SK-N-MC (cell line): Measurements from ENCODE around the gene HPSE.

Experiments used
- EZH2 ChIP-seq: fragments of 200-600 bp; sonication (generic); IDR thresholded peaks from one replicate; pipeline ENCODE4 v1.6.1; 2017; ENCODE audit warnings: antibody characterized with exemption
- FOXP2 ChIP-seq: optimal IDR thresholded peaks from 2 replicates; pipeline ENCODE3; 2011; ENCODE audit warnings: mild to moderate bottlenecking, moderate library complexity; ENCODE audit not compliant: insufficient read depth; ENCODE audit errors: extremely low read length, control extremely low read depth
- POLR2AphosphoS5 ChIP-seq: IDR thresholded peaks from 2 replicates; pipeline ENCODE4 v1.6.1; 2012; ENCODE audit warnings: mild to moderate bottlenecking, low read depth, low read length, borderline replicate concordance

DNA sequence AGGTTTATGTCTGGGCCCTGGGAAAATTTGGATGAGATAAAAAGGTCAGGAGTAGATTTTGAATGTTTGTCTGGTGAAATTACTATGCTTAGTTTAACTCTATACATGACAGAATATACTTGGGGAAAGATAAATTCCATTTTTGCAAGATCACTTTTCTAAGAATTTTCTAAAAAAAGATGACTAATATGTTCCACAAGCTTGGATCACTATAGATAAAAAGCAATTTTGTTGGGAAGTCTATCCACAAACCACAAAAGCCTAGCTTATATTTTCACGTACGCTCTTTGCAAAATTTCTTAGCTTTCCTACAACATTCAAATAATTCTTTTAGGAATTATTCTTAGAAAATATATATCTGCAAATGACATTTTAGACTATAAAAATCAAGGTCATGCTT lies 29.5 kb downstream of the HPSE start:
- TF ChIP-seq EZH2, result no peak
- no peak for TF ChIP-seq POLR2AphosphoS5
- no peak for TF ChIP-seq FOXP2
